Stimulated activated CD4-positive, alpha-beta T cell treated with anti-CD3 and anti-CD28 coated beads, Interleukin-15, amount 100 ng/mL, for 24 hours (primary cell): Measurements from ENCODE around the gene SLC4A7.
"Not testable (repeated sequence)": the region's sequence is repeated elsewhere in the genome, so short reads cannot be mapped to it uniquely, and the experiment has no call there.

Source experiments
- DNase-seq: peaks from one replicate; pipeline ENCODE4 v3.0.0-alpha.2; 2020

Gene SLC4A7

DNA sequence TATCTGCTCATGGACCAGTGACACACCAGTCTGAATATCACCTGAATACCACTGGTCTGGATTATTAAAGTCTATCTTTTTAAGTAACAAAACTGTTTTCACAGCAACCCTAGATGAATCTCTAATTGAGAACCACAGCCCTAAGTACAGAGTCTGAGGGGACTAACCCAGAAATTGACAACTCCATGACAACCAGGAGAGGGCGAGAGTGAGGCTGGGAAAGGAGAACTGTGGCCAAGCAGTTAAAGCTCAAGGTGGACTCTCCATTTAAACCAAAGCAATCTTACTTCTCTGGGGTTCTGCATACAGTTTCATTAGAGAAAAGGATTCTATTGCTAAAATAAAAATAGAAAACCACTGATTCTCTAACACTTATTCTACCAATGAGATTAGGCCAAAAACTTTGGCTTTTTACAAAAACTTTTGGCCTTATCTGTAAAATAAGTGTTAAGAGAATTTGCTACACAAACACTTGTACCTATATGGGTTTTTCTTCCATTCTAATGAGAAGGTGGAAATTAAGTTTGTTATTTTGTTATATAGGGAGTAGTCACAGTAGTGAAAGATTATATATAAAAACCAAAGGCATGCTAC lies 126.4 kb downstream of the SLC4A7 start:
- DNase-seq, result peak; percentile 62

DNA sequence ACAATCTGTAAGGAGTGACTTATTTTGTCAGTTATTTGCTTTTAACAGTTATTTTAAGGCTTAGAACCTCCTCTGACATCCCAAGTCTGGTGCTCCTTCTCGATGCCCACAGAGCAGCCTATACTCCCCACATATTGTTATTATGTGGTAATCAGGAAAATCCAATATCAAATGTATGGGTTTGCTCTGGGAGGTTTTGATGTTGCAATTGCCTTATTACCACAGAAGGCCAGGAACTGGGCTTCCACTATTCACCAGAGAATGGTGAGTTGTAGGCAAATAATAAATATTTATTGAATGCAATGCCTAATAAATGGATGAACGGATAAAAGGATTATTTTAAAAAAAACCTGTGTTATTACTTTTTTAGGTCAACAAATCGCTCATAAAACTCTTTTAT lies 127.2 kb downstream of the SLC4A7 start:
- DNase-seq, result no peak

DNA sequence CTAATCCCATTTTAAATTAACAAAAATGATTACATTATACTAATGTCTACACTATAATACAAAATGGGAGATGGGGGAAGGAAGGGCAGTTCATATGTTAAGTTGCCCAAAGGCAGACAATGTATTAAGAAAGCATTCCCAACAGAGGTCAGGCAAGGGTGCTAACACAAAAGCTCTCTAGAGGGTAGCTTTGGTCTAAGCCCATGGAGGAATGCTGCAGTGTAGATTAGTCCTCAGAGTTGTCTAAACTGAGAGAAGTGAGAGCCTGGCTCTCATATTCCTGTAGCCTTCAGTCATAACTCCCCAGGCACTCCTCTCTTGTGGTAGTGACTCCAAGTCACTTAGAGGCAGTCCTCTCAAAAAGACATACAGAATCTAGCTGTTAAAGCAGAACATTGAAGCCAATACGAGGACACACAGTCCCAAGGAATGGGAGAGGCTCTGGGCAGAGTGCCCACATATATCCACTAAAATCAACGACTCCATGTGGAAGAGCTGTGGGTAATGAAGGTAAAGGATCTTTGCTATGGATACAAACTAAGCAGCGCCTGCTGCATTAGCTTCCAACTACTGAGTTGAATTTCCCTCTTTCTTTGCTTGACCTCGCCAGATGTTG lies 129.5 kb downstream of the SLC4A7 start:
- DNase-seq, result no peak

DNA sequence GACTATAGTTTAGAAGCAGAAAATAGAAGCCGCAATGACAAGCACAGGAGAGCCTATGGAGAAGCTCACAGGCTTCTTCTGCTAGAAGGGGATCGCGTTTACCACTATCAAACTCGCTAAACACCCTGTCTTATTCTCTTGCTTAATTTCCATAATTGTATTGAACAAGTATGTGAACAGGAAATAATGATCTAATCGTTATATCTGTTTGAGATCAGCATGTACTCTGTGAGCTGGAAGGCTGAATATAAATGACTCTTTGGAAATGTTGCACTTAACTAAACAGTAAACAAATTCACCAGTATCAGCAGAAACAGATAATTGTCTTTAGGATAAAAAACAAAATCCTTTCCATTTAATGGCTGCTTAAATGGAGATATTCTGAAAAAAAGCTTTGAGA lies 130.0 kb downstream of the SLC4A7 start:
- no peak for DNase-seq

DNA sequence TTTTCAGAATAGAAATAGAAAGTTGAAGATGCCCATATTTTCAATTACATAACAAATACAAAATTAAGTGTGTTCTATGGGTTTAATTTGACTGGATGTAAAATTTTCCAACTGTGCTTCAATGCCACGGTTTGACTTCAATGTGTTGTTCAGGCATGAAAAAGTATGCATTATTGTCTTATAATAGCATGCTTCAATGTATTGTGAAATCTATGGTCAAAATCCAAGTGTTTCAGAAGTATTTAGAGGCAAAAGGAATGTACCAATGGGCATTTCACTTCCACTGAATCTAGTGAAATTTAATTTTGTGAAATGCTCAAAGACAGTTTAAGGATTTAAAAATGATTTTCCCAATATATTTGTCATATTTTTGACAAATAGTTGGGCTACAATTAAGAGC lies 131.0 kb downstream of the SLC4A7 start:
- no peak for DNase-seq

DNA sequence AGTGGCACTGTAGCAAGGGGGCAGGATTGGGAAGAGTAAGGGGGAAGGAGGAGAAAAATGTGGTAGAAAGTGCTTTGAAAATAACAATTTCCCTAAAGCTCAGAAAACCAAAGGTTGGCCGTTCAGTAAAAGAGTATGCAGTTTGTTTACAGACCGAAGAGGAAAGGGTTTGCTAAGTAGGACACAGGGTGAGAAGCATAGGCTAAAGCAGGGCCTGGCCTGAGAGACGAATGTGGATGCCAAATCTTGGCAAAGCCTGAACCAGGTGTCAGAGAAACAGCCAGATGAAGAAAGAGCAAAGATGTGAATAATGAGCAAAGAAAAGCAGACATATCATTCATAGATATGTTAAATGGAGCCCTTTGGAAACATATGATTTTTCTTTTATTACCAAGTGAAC lies 132.1 kb downstream of the SLC4A7 start:
- DNase-seq, result no peak

DNA sequence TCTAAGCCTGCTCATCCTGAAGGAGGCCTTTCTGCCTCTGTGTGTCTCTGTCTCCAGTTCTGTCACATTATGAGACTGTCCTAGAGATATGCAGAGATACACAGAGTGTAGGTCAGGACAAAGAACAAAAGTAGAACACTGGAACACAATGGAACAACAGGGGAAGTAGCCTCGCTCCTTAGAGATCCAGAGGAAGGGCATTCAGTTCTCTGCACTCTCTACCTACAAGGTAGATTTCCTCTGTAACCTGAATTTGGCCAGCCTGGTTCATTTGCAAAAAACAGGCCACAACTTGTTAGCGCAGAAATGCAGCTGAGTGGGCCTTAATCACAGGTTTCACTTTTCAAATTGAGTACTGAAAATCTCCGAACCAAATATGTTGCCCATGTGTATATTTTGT lies 134.4 kb downstream of the SLC4A7 start:
- no peak for DNase-seq

DNA sequence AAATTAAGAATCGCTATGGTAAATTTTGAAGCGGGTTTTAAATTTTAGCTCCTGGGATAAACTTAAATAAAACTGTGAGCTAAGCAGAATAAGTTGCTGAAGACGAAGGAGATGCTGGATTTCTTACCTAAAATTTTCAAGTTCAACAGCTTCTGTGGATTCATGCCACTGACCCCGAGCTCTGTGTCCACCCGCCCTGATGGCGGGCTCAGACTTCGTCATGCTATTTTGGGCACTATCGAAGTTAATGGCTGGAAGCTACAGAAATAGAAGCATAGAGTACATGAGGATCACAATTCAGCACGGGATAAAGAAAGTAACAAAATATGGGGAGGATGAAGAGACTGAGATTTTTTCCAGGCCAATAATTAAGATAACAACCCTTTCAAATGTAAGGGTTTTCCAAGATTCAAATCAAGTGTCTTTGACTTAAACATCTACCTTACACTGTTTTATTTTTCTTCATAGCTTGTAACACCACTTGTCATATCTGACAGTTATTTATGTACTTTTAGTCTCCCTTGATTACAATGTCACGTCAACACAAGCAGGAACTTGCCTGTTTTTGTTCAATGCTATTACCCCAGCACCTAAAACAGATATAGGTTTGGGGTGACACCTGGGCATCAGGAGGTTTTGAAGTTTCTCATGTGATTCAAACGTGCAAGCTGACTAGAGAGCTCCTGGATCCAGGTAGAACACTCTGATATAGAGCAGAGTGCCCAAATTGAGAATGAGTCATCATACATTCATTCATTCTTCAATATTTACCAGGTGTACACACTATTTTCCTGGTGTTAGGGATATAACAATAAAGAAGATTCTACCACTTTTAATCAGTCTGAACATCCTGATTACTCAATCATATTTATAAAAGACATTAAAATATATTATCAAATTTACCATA lies 138.0 kb downstream of the SLC4A7 start:
- DNase-seq, result no peak

DNA sequence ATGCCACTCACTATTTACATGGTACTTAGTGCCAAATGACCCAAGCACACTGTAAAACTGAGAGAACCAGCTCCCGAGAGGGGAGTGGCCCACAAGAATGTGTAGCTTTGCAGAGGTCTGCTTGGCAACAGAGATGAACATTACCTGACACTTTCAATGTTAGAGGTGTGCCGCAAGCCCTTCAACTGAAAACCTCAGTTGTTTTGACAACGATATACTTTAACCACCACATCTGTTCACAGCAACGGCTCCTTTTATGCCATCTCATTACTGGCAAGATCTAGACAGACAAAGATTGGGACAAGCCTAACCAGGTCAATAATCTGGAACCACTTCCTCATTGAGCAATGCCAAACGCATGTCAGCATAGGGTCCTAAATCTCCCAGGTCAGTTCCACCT lies 138.7 kb downstream of the SLC4A7 start:
- no peak for DNase-seq

DNA sequence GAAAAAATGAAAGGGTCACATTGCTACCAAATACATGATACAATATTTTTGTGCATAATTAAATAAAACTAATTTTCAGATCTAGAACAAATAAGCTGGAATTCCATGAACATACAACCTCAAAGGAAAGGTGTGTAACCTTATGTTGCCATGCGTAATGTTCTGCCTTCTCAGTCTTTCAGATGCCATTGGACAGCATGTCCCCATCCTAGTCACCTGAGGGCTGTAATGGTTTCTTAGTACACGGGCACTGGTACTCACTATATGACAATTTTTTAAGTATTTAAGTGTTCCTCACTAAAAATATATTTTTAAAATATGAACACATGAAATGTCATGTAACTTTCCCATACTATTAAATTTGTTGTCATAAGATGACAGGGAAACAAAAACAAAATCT lies 139.1 kb downstream of the SLC4A7 start:
- no peak for DNase-seq

DNA sequence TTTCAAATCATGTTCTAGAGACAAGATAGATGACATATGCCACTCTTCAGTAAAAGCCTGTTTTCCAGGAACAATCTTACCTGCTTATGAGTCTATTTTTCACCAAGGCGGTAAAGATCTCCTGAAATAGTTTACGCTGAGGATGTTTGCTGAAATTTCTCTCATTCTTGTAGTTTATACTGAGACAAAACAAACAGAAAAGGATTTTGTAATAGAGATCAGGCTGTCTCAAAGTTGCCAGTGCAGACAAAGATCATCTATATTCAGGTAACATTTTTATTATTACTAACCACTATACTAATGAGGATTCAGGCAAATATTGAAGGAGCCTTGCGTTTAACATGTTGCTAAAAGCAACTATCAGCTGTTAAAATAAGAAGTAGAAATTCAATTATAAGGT lies 140.0 kb downstream of the SLC4A7 start:
- no peak for DNase-seq

DNA sequence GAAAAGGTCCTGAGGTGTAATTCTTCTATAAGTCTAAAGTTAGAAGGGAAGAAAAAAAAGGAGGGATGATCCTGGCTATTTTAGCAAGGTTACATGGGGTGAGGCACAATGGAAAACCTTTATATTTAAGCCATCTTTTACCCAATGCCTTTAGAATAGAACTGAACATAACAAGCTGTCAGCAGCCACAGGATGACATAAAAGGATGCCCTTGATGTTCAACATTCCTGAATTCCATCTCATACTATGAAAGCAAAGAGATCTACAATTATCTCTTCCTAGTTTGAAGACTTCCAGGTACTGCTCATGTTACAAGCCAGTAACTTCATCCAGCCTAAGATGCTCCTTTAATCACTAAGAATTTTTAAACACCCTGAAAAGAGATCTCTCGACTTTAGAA lies 141.9 kb downstream of the SLC4A7 start:
- no peak for DNase-seq

DNA sequence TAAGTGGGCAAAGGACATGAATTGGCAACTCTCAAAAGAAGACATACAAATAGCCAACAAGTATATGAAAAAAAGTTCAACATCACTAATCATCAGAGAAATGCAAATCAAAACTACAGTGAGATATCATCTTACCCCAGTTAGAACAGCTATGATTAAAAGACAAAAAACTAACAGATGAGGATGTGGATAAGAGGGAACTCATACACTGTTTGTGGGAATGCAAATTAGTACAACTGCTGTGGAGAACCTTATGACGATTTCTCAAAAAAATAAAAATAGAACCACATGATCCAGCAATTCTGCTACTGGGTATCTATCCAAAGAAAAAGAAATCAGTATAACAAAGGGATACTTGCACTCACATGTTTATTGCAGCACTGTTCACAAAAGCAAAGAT lies 143.7 kb downstream of the SLC4A7 start:
- no peak for DNase-seq

DNA sequence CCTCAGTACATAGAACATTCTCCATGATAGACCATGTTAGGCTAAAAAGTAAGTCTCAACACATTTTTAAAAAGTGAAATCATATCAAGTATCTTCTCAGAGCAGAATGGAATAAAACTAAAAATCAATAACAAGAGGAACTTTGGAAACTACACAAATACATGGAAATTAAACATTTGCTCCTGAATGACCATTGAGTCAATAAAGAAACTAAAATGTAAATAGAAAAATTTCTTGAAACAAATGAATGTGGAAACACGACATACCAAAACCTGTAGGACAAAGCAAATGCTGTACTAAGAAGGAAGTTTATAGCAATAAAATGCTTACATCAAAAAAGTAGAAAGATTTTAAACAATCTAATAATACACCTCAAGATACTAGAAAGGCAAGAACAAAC lies 148.6 kb downstream of the SLC4A7 start:
- no peak for DNase-seq

DNA sequence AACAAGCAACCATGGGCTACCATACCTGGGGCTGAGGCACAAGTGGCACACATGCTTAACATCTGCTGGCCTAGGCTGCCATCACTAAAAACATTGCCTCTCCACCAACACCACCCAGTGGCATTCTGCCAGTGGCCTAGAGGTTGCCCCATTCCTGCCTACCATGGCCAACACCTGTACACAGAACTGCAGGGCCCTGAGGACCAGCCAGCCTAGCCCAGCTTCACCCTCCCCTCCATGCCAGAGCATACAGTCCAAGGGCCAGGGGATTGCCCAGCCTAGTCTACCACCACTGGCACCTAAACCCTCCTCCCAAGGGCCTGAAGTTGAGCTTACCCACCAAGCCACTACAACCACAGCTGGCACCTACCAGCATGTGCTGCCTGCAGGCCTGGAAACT lies 150.3 kb downstream of the SLC4A7 start:
- no peak for DNase-seq

DNA sequence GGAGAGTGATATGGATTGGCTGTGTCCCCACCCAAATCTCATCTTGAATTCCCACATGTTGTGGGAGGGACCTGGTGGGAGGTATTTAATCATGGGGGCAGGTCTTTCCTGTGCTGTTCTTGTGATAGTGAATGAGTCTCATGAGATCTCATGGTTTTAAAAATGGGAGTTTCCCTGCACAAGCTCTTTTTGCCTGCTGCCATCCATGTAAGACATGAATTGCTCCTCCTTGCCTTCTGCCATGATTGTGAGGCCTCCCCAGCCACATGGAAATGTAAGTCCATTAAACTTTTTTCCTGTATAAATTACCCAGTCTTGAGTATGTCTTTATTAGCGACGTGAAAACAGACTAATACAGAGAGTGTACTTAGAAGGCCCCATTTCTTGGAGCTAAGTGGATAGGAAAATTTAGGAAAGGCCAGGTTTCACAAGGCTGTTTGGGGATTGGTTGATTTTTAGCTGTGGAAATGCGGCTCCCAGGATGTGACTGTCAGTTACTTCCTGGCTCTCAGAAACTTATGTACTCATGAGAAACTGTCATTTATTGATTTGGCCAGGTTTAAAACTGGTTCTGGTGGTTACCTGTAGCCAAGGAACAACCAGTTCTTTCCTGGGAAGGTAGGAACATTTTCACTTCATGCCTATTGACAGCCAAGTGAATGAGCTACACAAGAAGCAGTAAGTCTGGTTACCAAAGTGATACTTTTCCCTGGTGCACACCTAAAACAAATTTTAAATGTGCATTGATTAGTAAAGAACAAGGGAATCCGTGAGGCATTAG lies 155.0 kb downstream of the SLC4A7 start:
- not testable (repeated sequence) for DNase-seq

DNA sequence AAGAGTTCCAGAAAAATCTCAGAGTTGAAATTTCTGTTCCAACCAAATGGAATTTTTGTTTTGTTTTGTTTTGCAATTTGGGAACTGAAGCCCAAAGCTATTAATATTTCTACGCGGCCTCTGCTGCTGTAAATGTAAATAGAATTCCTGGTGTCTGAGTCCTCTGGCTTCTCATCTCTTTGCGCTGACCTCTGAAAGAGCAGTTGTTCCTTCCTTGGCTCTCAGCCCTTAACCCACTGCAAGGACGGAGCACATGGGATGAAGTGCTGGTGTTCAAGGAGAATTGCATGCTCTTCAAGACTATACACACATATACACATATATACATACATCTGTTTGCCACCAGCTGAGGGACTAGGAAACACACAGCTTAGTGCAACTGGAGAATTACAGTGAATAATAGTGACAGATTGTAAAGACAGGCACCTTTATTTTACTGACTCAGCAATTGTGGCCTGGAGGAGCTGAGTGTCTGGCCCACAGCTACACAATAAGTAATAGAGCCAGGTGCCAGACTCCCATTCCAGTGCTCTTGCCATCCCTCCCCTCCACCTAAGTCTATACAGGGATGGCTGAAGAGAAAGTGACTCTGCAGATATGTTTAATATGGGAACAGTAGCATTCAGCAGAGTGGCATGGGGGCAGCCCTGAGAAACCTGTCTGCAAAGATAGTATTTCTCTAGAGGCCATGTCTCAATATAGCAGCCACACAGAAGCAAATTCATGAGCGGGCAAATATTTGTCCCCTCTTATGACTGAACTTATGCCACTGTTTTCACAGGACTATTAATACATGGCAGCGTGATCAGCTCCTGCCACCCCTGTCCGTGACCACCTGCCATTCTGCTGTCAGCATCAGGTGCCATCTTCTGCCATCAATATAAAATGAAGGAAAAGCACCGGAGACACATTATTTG lies 157.3 kb downstream of the SLC4A7 start:
- DNase-seq, result no peak

DNA sequence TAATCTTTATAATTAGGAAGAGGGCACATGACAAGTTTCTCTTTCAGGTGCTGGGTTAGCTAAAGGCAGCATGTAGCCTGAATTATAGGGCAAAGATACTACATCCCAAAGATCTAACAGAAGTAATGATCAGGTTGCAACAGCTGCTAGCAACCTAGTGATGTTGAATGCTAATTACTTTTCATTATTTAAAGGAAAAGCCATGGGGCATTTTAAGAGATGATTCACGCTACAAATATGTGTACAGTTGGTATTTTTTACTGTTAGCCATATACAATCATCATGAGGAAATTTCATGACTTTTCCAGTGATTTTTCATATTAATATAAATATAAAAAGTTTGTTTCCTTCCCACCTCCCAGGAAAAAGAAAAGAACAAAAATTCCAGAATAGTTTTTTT lies 158.0 kb downstream of the SLC4A7 start:
- no peak for DNase-seq

DNA sequence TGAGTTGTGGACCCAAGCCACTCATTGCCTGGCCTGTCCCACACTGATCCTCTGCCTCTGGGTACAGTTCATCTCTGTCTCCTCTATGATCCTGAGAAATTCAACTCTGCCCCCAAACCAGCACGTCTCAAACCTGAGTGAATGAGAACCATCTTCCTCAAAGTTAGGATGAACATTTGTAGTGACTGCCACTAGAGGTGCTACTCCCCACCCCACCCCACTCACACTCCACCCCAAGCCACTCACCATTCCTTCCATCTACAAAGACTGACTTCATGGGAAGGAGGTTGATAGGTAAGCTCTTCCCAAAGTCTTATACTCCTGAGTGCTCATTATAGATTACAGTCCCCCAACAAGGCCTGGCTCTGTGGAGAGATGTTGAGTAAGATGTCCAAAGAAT lies 158.8 kb downstream of the SLC4A7 start:
- DNase-seq, result no peak

DNA sequence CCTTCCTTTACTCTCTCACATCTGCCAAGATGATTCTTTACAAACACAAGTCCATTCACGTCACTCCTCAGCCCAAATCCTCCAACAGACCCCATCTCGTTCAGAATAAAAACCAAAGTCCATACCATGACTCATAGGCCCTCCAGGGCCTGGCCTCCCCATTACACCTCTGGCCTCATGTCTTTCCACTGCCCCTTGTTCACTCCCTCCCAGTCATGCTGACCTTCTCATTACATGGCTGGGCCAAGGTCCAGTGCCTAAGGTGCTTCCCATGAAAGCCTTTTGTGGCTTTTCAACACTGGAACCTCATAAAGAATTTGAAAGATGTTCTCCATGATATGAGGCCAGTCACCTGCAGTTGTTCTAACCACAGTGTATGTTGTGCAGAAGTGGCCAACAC lies 159.5 kb downstream of the SLC4A7 start:
- DNase-seq, result no peak

DNA sequence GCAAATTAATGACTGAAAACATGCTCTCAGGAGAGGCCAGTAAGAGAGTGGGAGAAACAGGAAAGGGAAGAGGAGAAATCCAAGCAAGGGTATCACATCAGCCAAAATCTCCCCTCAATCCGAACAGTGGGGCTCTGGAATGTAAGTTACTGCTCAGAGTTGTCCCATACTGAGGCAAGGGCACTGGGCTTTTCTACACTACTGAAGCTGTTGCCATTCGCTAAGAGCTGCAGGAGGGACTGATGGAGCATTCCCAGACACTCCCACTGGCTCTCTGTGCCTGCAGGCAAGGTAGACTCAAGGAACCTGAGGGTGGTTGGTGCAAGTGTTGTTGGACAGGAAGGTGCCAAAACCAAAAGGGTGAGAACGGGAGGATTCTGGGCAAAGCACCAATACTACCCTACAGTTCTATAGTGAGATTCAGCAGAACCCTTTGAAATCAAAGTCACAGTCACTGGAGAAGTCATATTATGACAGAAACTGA lies 161.1 kb downstream of the SLC4A7 start:
- DNase-seq, result no peak
